ENCODE results near the gene GSKIP.

Gene GSKIP

GRCh38 chr14:96383445-96383844 lies 20.1 kb downstream of the GSKIP start:
- no peak for DNase-seq

DNA sequence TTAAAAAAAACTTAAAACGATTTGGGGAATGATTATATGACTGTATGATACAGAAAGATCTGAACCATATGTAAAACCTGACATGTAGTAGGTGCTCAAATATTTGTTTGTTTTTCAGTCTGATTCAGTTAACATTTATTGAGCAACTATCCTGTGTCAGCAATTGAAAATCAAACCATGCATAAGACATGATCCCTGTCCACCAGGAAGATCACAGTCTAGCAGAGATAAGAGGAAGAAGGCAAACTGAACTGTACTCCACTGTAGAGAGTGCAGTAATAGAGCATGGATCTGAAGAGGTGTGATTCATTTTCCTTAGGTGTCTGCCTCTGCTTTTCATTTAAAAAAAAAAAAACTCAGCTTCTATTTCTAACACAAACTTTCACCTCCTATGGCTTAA lies 20.7 kb downstream of the GSKIP start:
- peak; percentile 3 for DNase-seq

GRCh38 chr14:96384740-96385139 lies 21.4 kb downstream of the GSKIP start:
- no peak for DNase-seq

- no peak for DNase-seq
These were observed 22.1 kb downstream of the GSKIP start for GRCh38 chr14:96385385-96385784.

GRCh38 chr14:96390965-96391292 lies 27.6 kb downstream of the GSKIP start:
- DNase-seq: no peak

GRCh38 chr14:96391293-96392118 lies 28.2 kb downstream of the GSKIP start:
- DNase-seq: peak; percentile 92

- peak; percentile 19 for DNase-seq
These were observed 29.9 kb downstream of the GSKIP start for GRCh38 chr14:96393071-96393691.

- no peak for DNase-seq
These were observed 30.9 kb downstream of the GSKIP start for GRCh38 chr14:96394047-96394815.

GRCh38 chr14:96398432-96398831 lies 35.1 kb downstream of the GSKIP start:
- DNase-seq: no peak

DNA sequence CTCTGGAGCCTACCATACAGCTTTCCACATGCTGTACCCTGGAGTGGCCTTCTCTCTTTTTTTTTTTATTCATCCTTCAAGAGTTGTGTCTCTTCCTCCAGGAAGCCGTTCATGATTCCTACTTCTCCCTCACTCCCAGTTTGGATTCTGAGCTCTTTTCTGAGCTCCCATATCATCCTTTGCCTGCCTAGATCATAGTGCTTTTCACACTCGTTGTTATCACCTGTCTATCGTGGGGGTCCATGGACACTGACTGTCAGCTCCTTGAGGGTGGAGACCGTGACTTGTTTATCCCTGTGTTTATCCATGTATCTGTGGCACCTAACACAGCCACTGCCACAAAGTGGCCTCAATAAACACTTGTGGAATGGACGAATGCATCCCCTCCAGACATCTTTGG lies 35.6 kb downstream of the GSKIP start:
- no peak for DNase-seq

DNA sequence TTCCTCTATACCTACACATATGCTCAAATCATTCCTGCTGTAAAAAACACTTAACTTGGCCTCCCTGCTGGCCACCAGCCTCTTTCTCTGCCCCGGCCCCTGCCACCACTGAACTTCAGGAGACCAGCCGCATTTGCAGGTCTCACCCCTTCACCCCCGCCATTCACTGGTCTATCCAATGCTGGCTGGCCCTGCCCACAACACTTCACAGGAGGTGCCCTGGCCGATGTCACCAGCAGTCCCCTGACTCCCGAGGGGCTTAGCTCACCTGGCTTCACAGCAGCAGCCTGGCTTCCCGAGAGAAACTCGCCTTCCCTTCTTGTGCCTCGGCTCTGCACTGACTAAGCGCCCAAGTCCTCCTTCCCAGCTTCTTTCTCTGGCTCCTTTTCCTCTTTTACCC lies 36.1 kb downstream of the GSKIP start:
- no peak for DNase-seq

DNA sequence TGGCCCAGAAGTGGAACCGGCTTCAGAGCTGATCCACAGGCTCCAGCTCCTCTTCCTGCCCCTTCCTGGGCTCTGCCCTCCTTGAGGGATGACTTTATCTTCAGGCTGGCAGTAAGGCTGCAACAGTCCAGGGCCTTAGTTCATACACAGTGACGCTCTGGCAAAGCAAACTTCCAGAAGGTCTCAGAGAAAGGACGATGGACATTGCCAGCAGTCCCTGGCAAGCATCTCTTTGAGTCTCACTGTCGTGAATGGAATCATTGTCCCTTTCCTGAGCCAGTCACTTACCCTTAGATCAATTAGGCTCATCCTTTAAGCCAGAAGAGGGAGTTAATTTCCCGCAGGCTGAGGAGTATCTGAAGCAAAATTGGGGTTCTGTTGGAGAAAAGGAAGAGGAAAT lies 37.2 kb downstream of the GSKIP start:
- DNase-seq: no peak

- DNase-seq: no peak
These were observed 40.1 kb downstream of the GSKIP start for GRCh38 chr14:96403409-96403808.

DNA sequence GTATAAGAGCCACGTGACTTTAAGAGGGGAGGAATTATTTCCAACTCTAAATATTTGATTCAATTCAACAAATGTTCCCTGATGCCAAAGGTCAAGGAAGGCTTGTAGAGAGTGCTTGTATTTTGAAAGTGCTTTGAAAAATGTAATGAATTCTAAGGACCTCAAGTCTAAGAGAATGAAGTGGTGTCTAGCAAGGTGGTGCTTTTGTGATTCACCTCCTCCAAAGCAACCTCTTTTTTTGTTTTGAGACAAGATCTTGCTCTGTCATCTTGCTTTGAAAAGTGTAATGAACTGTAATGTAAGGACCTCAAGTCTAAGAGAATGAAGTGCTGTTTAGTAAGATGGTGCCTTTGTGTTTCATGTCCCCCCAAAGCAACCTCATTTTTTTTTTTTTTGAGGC lies 42.4 kb downstream of the GSKIP start:
- peak; percentile 3 for DNase-seq

DNA sequence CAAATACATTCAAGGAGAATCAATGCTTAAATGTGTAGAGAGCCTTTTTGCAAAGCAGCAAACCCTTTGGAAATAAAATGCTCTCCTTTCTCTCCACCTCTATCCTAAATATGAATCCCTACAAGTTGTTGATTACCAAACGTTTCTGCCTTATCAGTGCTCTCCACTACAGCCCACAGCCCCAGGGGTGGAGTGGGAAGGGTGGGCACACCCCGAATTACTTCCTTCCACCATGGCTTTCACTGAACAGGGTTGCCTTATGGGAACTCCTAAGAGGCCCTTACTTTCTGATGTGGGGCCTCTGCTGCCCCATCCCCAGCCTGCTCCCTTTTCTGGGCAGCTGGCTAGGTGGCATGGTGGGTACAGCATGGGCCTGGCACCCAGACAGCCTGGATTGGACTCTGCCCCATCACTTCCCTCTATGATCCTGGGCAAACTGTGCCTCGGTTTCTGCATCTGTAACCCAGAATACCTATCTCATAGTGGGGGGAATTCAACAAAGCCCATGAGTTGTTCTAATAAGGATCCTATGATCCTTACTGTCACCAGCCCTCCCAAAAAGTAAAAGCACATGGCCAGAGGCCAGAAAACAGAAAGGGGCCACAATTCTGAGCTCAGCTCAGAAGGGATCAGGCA lies 44.7 kb downstream of the GSKIP start:
- peak; percentile 21 for DNase-seq

DNA sequence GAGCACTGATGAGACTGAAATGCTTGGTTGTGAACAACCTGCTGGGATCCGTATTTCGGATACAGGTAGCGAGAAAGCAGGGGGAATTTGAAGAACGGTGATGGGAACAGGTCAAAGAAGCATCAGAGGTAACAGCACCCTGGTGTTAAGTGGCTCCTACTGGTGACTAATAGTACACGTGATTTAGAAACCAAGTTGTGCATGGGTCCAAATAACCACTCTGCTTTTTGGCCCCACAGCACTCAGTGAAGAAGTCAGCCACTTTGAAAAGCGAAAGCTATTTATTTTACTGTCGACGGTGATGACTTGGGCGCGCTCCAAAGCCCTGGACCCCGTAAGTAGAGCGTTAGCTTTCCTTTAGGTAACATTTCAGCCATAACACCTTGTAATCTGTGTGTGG lies 45.3 kb downstream of the GSKIP start:
- no peak for DNase-seq

- DNase-seq: no peak
These were observed 46.4 kb downstream of the GSKIP start for GRCh38 chr14:96409701-96410100.

DNA sequence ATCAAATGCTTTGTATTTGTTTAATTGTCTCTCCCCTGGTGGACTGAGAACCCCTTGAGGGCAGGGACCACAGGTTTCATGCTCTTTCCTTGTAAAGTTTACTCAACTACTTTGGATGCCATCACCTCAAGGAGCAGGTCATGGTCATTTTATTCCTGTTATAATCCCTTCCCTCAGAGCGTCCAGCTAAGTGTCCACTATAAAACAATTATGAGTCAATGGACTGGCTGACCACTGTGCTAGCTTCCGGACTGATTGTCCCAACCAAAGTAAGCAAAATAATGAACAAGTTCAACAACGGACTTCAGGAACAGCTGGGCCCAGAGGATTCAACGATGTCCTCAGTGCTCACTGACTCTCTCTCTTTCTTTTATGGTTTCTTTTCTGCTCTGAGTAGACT lies 46.8 kb downstream of the GSKIP start:
- no peak for DNase-seq

GRCh38 chr14:96413526-96413925 lies 50.2 kb downstream of the GSKIP start:
- no peak for DNase-seq

DNA sequence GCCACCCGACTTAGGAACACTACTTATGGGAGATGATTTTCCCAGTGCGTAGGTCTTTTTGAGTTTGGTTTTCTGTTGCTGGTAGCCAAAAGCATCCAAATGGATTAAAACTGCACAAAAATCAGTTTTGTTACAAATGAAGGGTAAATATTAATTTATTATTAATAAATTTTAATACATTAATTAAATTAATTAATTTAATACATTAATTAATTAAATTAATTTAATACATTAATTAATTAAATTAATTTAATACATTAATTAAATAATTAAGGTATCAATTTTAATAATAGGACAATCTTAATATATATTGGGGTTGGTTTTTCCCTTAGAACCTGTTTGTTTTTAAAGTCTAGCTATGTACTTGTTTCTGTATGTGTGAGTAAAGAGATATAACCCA lies 52.2 kb downstream of the GSKIP start:
- DNase-seq: no peak

DNA sequence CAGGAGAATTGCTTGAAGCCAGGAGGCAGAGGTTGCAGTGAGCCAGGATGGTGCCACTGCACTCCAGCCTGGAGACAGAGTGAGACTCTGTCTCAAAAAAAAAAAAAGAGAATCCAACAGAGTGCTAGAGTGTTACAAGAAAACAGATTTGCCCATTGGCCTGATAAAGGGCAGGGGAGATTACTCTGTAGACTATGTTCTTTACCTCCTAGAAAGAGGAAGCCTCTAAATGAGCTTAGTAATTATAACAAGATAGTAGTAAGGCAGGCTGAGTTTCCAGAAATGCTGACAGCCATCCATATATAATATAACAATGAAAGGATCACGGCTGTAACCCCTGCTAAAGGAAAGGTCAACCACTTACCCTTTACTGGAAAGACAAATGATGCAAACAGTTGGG lies 53.0 kb downstream of the GSKIP start:
- DNase-seq: peak; percentile 56

DNA sequence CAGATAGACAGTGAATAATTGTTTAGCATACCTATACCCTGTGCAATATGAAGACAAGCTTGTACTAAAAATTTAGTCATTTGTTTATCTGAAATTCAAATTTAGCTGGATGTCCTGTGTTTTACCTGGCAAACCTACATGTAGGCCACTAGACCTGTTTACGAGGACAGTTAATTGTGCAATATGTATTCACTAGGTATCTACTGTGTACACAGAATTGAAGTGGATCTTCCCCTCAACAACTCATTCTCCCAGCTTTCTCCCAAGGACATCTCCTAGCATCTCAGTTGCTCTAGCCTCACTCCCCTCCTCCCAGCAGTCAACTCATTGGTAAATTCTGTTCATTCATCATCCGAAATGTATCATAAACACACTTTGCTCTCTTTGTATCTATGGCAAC lies 53.9 kb downstream of the GSKIP start:
- no peak for DNase-seq

DNA sequence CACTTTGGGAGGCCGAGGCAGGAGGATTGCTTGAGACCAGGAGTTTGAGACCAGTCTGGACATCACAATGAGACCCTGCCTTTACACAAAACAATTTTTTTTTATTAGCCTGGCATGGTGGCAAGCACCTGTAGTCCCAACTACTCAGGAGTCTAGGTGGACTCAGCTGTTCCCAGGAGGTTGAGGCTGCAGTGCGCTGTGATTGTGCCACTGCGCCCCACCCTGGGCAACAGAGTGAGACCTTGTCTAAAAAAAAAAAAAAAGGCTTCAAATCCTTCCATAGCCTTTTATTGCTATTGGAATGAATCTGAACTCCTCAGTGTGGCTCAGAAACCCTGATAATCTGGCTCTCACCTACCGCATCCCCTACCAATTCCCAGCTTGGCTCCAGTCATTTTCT lies 54.7 kb downstream of the GSKIP start:
- DNase-seq: no peak

GRCh38 chr14:96421236-96421635 lies 57.9 kb downstream of the GSKIP start:
- no peak for DNase-seq

All from OCI-M1 (cell line).